HG02763 (cell line): ENCODE data around the gene MYOM1.
"Not testable (repeated sequence)": the region's sequence is repeated elsewhere in the genome, so short reads cannot be mapped to it uniquely, and the experiment has no call there.

ENCODE experiments used
- ATAC-seq: cut with Tn5 transposase; IDR thresholded peaks from one replicate; pipeline ENCODE4 v1.9.1; 2021; ENCODE audit warnings: mild to moderate bottlenecking, moderate library complexity; ENCODE audit not compliant: unreplicated experiment

The MYOM1 gene

DNA sequence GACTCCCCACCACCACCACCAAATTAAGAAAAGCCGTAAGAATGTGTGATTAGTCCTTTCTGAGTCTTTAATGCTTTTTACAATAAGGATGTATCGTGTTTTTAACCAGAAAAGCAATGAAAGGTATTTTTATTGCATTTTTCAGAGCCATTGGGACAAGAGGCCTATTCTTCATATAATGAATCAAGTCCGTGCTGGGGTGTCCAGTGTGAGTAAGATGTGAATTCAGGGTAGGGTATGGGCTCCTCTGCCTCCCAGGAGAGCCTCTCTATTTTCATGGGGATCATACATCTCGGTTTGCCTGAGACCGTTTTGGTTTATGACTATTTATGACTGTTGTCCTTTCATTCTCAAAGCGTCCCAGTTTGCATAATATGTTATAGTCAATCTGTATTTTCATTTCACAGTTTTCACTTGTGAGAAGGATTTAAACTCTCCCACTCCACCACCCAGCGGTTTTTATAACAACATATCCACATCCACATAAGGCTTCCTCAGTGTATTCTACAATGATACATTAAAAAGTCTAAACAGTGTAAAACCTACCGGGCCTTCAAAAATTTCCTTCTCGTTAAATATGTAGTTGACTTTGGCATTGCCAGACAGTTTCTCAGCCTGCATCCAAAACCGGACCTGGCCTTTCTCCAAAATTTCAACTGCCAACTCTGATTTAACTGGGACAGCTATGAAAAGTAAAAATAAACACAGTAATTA lies 126.0 kb downstream of the MYOM1 start:
- ATAC-seq: no peak

DNA sequence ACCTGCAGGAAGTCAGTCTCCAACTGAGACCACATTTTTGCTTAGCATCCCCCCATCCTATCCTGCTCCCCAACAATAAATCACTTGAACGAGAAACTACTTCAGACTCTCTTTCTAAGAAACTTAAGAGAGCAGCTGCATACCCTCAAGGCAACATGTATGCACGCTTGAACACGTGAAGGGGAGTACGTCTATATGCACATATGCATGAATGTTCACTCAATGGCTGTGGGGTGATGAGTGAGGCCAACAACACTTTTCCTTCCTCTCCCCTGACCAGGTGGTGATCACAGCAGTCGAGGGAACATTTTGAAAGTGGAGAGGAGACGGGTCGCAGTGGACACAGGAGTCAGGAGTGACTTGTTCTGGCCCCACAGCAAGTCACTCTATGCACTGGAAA lies 127.0 kb downstream of the MYOM1 start:
- ATAC-seq: no peak

DNA sequence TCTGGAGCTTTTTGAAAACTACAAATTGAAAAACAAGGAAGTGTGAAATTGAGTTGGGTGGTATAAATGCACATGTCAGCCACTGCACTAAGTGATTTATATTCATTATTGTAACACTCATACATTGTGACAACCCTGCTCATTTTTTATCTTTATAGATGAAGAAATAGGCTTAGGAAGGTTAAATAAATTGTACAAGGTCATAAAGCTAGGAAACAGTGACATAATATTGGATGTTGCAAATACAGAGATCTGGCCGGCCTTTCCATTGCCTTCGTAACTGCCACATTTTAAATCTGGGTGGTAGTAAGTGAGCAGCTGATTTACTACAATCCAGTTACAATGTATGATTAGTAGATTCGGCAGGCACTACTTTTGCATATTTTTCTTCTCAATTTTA lies 130.2 kb downstream of the MYOM1 start:
- no peak for ATAC-seq

DNA sequence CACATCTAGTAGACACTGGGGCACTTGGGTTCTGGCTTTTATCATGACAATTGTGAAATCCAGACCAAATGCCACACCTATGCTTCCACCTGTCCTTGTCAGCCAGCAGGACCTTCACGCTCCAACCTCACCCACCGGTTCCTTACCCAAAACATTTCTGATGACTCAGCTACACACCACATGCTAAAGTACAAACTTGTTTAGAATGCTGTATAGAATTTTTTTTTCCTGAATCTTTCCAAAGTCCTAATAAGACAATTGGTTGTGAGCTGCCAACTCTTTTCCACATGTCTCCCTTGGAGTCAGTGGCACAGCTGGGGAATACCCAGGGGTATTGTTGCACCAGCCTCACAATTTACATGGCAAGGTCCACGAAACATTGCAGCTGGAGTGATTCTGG lies 131.3 kb downstream of the MYOM1 start:
- no peak for ATAC-seq

DNA sequence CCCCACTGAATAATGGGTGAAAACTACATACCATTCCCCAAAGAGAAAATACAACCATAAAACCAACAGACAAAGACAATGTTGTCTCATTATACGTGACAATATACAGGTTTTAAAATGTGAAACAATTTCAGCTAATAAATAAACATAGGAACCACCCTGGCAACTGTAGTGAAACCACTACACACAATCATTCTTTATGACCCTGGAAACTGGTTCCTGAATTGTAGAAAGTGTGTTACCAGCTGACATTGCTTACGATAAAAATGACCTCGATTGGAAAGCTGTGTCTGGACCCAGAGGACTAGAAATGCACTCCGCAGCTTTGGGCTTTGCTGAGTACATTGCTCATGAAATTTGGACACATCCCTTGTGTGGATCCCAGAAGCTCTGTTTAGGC lies 132.9 kb downstream of the MYOM1 start:
- no peak for ATAC-seq

DNA sequence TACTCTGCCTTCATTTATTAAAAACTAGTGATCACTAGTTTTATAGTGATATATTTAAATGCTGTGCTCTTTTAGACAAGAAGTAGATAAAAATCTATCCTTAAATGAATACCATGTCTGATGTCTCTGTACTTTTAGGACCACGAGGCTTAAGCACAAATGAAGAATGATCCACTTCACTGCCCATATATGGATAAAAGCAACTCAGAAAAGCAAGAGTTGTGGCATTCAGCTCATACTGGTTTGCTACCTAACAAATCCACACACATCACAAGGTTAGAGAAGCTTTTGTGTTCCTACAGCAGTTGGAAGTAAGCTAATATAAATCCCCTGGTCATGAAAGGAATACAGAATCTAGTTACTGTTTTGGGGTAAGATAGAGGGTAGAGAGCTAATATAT lies 134.2 kb downstream of the MYOM1 start:
- no peak for ATAC-seq

DNA sequence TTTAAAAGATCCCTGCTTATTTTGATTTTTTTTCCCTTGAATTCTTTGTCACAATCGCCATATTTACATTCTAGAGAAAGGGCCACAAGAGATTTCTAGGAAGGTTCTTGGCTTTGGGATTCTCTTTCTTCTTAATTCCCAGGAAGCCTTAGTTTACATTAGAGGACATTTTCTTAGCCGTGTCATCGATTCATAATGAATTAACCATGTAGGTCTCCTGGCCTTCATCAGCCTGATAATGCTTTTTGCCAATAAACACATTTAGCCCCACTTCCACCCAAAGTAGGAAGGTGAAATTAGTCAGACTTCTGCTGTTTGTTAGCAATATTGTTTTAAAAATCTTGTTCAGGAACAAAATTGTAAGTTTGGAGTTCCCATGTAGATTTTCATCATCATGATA lies 135.6 kb downstream of the MYOM1 start:
- ATAC-seq: no peak

DNA sequence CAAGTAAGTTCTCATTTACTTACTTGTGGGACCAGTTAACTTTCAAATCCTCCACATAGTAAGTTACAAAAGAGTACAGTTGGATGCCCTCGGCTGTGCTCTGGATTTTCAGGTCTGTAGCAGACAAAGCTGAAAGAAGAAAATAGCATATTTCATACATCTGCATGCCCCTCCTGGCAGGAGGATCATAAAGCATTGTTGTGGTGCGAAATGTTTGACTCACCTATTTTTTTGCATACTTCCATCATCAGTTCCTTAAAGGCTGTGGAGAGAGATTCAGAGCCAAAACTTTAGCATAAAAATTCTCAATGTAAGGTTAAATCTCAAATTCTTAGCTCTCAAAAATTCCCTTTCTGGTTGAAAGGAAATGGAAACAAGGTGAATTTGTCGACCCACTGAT lies 136.0 kb downstream of the MYOM1 start:
- no peak for ATAC-seq

DNA sequence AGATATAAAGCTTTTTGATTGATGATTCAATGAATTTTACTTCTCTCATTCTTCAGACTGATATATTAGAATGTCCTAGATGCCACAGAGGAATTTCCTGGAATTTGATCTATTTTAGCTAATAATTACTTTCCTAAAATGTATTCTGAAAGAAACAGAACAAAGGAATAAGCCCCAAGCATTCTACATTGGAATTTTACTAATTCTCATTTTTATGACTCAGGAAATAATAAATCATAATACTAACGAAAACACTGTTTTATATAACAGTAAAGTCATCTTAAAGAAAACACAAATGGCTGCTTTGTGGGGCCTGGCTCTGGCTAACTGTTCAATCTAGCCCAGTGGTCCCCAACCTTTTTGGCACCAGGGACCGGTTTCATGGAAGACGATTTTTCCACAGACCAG lies 138.2 kb downstream of the MYOM1 start:
- ATAC-seq: no peak

DNA sequence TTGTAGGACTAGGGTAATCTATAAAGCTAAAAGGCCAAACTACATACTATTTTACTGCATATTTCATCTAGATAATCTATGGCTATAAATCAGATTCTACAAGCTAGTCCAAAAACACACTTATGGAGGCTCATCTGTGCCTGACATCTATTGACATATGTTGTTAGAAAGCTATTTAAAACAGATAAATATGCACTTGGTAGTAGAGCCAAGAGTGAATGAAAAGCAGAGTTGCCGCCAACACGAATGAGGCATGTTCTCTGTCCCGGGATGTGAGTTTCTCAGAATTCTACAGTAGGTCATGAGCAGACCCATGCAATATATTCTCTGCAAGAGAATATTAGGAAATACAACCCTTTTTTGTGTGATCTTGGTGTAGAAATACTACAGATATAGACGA lies 140.1 kb downstream of the MYOM1 start:
- no peak for ATAC-seq

DNA sequence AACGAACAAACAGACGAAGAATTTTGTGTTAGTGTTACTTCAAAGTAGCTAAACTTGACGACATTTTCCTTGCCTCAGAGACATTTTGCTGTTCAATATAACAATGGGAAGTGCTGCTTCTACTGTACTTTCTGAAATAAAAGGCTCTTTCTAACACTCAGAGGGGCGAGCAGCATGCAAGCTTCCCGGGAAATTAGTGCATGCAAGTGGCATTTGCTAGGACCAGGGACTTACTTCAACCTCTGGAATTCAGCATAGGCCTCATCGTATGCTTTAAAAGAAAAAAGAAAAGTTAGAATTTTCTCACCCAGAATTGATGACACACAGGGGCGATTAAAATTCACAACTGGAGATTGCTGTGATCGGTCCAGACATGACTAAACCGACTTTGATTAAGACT lies 144.3 kb downstream of the MYOM1 start:
- ATAC-seq: no peak

DNA sequence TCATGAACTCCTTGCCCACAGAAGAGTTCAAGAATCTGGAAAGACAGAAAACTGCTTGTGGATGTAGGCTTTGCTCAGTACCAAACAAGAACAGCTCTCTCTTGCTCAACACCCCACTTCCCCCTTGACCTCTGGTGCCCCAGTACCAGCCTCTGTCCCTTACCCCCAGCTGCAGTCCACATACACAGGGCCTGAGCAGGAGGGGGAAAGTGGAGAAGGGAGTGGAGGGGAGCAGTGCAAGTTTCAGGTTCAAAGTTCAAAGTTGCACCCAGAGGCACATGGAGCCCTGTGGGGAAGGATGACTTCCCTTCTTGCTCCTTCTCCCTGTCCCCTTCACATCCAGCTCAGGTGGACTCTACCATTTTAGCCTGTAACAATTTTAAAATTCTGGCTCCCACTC lies 145.7 kb downstream of the MYOM1 start:
- ATAC-seq: no peak

DNA sequence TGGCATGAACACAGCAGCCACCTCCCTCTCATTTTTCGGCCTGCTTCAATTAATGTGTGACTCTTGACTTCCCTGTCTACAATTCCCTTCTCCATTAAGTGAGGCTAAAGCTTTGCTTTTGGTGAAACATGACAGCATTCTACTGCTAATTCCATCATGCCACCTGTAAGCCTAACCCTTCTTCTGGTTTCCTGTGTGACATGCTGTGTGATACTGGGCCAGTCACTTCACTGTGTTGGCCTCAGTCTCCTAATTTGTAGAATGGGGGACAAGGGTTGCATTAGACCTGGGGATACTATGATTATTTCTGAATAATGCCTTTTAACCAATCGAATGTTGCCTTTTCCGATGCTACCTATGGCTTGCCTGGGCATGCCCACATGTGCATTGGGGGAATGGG lies 146.4 kb downstream of the MYOM1 start:
- not testable (repeated sequence) for ATAC-seq

DNA sequence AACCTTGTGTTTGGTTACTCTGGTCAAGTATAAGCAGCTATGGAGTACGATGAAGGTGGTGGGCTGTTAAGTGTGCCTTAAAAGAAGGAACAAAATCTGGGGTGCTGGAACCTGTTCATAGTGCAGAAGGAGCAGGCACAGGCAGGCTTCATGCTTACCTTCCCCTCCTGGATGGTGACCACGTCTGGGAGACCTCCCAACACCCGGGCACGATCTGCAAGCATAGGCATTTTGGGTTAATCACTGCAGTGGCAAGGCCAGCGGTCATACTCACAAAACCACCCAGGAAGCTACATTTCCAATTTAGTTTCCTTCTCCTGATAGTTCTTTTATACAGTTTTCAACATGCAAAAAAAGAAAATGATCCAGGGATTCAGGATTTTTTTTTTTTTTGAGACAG lies 148.1 kb downstream of the MYOM1 start:
- ATAC-seq: no peak

DNA sequence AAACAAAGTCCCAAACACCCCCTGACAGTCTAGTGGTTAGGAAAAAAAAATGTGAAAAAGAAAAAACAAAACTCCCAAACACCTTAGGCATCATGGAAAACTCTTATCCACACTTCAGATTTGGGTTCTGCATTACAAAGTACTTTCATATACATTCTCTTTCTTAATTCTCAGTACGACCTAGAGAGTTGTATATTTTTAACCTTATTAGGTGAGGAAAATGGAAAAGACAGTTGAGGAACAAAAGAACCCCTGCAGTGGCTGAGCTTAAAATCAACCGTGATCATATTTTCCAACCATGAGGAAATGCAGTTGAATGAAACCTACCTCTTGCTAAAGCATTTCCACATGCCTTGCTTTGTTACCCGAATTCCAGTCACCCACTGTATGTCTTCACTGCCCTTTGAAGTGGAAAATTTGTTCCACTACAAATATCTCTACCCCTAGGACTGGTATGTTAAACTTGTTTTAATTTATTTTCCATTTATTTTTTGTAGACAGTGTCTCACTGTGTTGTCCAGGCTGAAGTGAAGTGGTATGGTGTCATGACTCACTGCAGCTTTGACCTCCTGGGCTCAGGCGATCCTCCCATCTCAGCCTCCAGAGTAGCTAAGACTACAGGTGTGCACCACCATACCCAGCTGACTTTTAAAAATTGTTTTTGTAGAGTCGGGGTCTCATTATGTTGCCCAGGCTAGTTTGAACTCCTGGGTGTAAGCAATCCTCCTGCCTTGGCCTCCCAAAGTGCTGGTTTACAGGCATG lies 149.9 kb downstream of the MYOM1 start:
- ATAC-seq: no peak

DNA sequence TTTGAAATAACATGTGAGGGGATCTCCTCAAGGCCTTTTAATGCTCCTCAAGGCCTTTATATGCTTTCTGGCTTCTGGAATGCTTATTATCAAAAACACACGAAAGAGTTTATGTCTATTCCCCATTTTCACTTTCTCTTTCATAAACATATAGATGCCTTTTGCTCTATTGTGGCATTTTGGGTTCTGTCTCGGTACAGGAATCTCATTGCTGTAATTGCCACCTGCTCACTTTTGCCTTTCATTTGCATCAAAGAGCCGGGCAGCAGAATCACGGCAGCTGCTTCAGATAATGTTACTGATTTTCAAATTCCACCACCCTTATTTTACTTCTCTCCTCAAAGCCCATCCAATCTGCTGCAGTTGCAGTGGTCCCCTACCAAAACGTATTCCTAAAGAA lies 152.0 kb downstream of the MYOM1 start:
- ATAC-seq: no peak

DNA sequence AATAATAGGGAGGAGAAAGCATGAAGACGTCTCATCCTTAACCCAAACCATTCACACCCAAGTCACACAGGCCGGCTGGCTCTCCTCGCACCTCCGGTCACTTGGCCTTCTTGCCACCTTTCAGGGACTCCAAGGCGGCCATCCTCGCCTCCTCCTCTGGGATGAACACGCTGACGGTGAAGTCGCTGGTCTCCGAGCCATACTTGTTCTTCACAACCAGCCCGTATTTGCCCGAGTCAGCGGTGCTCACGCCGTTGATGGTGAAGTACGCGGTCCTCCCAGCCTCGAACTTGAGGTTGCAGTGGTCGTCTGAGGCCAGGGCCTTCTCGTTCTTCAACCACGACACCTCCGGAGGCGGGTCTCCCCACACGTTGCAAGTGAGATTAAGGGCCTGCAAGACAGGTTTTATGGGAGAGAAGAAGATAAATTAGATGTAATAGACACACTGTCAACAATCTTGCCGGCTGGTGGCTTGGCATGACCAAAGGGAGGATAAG lies 152.6 kb downstream of the MYOM1 start:
- no peak for ATAC-seq

DNA sequence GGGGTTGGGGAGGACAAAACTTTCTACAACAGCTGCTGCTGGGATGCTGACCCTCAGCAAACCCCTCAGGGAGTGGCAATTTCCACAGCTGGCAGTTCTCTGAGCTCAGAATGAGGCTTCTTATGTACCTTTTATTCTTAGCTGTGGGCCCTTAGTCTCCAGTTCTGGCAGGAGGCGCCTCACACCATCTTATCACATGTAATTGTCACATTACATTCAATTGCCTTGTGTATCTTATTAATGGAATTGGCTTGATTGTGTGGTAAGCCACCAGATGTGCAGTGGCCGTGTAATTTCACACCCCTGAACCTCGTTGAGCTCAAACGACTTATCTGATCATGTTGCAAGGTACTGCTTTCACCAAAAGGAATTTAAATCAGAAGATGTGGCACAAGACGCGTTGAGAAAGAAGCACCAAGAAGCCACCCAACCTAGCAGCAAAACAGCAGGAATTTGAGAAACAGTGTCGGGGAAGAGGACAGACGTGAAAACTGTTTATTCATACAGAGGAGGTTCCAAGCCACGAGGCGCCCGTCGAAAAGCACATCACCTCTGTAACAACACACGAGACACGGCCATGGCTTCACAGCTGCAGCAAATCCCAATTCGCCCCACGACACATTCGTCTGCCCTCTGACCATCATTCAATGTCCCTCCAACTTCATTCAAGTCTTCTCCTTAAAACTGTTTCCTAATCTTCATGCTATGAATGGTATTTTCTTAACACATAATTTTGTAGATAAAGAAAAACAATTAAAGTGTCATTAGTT lies 153.2 kb downstream of the MYOM1 start:
- no peak for ATAC-seq

DNA sequence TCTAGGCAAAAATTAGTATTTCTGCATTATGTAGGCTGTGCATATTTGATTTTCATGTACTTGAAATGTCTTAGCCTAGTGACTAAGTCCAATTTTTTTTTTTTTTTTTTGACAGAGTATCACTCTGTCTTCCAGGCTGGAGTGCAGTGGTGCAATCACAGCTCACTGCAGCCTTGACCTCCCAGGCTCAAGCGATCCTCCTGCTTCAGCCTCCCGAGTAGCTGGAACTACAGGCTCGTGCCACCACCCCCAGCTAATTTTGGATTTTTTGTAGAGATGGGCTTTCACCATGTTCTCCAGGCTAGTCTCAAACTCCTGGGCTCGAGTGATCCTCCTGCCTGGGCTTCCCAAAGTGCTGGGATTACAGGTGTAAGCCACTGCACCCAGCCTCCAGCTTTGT lies 156.0 kb downstream of the MYOM1 start:
- not testable (repeated sequence) for ATAC-seq

DNA sequence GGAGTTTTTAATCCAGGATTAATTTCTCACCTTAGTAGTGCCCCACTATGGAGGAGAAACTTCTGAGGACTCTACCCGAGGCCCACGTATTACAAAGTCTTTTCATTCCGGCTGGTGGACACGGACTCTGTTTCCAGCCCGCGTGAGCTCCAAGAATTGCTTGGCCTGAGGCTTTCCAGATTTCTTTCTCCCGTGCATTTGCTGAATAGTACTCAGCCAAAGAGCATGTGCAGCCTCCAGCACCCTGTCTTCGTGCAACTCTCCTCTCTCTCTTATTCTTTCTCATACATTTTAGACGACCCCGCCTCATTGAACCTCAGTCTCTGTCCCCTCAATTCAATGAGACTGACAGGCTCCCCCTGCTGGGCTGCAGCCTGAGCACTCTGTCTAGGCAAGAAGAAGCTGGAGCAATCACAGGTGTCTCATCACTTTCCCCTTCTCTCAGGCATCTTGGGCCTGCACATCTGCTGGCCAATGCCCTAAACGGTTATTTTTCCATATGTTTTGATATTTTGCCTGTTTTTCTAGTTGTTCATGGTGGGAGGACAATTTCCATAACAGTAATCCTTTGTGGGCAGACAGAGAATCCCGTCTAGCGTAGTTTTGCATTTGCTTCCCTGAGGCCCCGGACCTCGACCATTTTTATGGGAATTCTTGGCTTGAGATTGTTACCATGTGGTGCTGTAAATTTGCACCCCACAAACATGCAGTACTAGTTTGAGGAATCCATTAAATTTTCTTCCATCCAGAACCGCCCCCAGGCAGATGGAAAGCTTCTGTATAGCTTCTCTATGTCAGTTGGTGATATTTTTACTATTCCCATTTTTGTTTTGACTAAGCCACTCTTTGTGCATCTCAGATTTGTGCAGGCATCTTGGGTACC lies 156.7 kb downstream of the MYOM1 start:
- ATAC-seq: peak; percentile 51
